Epithelial cell of esophagus (primary cell): Measurements from ENCODE around the gene AICDA.

Experiments used
- DNase-seq: peaks from one replicate; pipeline ENCODE4 v3.0.0; 2010; ENCODE audit warnings: low read depth
- H3K4me3 ChIP-seq: 2 replicates; pipeline ENCODE4 v1.5.1; 2011; ENCODE audit warnings: mild to moderate bottlenecking, low read length, control low read depth
- CTCF ChIP-seq: IDR thresholded peaks from 2 replicates; pipeline ENCODE4 v1.5.1; 2011; ENCODE audit warnings: low read depth, mild to moderate bottlenecking, low read length, control low read depth, inconsistent platforms; ENCODE audit not compliant: insufficient read depth; ENCODE audit errors: missing control alignments

The AICDA gene

DNA sequence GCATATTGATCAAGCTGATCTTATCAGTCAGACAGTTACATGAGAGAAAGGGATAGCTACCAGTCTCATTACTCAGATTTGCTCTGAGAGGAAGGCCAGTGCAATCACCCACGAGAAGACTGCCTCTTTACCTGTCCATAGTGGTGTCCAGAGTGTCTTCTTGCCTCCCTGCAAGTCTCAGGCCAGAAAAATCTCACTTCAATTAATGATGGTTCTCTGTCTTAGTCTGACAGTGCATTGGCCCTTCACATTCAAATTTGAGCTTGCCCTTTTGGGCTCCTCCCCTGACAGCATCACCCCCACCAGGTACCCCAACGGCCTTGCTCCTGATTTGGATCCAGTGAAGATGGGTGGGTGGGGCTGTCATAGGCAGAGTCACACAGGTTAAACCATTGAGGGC is at the start of gene AICDA:
Gene AICDA (minus strand): TSS at position 231 of the 400 bp plus-strand sequence. CDS start 92 bp downstream, at position 139.
- no peak within 1 kb of the TSS for H3K4me3 ChIP-seq
- no peak for TF ChIP-seq CTCF

DNA sequence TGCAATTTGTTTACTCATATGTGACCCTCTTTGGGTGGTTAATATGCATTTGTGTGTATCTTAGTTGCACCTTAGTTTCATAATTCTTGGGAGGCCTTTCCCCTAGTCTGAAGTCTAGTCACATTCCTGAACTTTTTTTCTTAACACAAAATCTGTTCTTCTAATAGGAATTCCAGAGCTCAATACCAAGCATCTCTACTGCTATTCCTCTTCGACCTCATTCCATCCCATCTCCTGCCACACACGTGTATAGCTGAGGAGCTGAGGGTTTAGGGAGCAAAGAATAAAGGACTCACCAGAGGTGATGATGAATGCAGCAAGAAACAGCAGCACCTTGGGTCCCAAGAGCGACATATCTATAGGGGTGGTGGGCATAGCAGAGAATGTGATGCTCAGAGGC is 49.1 kb upstream of the AICDA start:
- no peak for DNase-seq
- no peak overlapping the region for H3K4me3 ChIP-seq
- no peak for TF ChIP-seq CTCF

More for the DNA sequence above, at the start of gene AICDA:
- DNase-seq = no peak

DNA sequence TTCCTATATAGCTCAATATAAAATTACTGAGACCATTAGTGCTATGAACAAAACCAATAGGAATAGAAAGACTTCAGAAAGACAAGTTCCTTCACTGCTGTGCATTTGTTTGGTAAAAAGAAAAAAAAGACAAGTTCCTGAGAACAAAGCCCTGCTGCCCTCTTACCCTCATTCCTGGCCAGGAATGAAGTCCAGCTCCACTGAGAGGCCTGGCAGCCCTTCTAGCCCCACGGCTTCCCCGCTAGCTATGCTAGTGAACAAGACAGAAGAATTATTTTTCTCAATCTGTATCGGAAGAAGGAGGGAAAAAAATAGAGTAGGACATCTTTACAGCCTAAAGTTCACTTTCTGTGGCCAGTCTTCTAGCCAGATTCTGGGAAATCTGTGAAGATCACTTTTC is 48.4 kb upstream of the AICDA start:
- DNase-seq = no peak
- no peak for TF ChIP-seq CTCF
- H3K4me3 ChIP-seq = no peak overlapping the region

- H3K4me3 ChIP-seq = no peak overlapping the region
- DNase-seq = peak; percentile 88
- TF ChIP-seq CTCF = no peak
Observed at GRCh38 chr12:8658346-8658745, 45.7 kb upstream of the AICDA start.

DNA sequence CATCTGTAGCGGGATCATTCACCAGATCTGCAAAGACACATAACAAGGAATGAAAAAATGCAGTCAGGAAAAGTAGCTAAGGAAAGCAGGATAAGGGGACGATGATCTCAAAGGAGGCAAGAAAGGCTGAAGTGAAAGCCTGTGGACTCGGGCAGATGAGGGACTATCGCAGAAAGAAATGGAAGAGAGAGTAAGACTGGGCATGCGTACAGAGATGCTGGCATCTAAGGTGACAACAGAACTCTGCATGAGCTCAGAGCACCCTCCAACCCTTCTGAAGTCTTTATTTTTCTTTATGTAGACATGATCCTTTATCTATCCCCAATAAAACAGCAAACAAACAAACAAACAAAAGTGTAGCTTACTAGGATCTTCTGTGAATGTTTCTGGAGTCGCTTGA is 42.8 kb upstream of the AICDA start:
- no peak for DNase-seq
- H3K4me3 ChIP-seq = no peak overlapping the region
- no peak for TF ChIP-seq CTCF

GRCh38 chr12:8648576-8649205 is 36.0 kb upstream of the AICDA start:
- TF ChIP-seq CTCF = no peak
- DNase-seq = no peak
- no peak overlapping the region for H3K4me3 ChIP-seq

GRCh38 chr12:8647968-8648367 is 35.3 kb upstream of the AICDA start:
- no peak for DNase-seq
- no peak overlapping the region for H3K4me3 ChIP-seq
- TF ChIP-seq CTCF = no peak
